Neural cell (in vitro differentiated cells): ENCODE measurements around the gene KIRREL3.

Experiments used
- EP300 ChIP-seq: fragments of 450-650 bp; conservative IDR thresholded peaks from 2 replicates; pipeline ENCODE4 v1.6.1; 2014; ENCODE audit warnings: antibody characterized with exemption, mild to moderate bottlenecking, moderate library complexity; ENCODE audit not compliant: poor library complexity, severe bottlenecking
- EZH2 ChIP-seq: fragments of 200-600, 300-800 bp; shearing (Covaris generic), sonication (generic); IDR thresholded peaks from 2 replicates; pipeline ENCODE4 v1.6.1; 2014; ENCODE audit warnings: antibody characterized with exemption, low read length, borderline replicate concordance, mild to moderate bottlenecking; ENCODE audit not compliant: insufficient read depth, poor library complexity, severe bottlenecking
- MXI1 ChIP-seq: fragments of 450-650 bp; conservative IDR thresholded peaks from 2 replicates; pipeline ENCODE4 v1.6.1; 2014; ENCODE audit warnings: antibody characterized with exemption, mild to moderate bottlenecking; ENCODE audit not compliant: poor library complexity, severe bottlenecking
- POLR2AphosphoS5 ChIP-seq: IDR thresholded peaks from 2 replicates; pipeline ENCODE4 v1.6.1; 2012
- RAD21 ChIP-seq: fragments of 450-650 bp; conservative IDR thresholded peaks from 2 replicates; pipeline ENCODE4 v1.6.1; 2014; ENCODE audit warnings: antibody characterized with exemption, mild to moderate bottlenecking, moderate library complexity
- TAF1 ChIP-seq: IDR thresholded peaks from 2 replicates; pipeline ENCODE4 v1.6.1; 2012; ENCODE audit warnings: low read depth
- TF ChIP-seq, protein P1 (sequence below): fragments of 450-650 bp; IDR thresholded peaks from 2 replicates; pipeline ENCODE4 v1.5.1; 2014; ENCODE audit warnings: antibody characterized with exemption, mild to moderate bottlenecking, moderate library complexity; ENCODE audit not compliant: poor library complexity, severe bottlenecking
- TF ChIP-seq, protein P2 (sequence below): IDR thresholded peaks from 2 replicates; pipeline ENCODE4 v1.6.1; 2012; ENCODE audit warnings: borderline replicate concordance

DNA sequence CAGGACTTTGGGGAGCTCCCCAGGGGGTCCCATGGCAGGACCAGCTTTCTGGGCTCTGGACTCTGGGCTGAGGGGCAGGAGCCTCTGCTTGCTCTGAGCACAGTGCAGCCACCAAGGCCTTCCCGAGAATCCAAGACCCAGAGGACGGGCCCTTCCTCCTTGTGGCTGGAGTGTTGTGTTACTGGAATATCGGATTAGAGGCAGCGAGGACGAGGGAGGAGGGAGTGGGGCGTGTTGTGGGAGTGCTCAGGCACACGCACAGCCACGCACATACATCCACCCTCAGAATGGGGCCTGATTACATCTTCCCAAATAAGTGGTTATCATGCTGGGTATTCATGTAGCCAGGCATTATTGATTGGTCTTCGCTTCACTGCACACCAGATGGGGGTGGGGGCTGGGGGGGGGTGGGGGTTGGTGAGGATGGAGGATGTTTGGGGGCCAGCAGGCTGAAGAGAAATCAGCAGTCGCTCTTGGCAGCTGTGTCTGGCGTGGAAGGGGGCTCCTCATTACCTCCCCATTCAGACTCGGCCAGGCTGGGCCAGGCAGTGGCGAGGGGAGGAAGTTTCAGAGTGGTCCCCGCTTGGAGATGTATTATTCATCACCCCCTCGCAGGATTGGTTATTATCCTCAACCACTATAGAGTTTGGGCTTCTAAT lies 524.2 kb downstream of the KIRREL3 start:
- TF ChIP-seq, protein P1, sequence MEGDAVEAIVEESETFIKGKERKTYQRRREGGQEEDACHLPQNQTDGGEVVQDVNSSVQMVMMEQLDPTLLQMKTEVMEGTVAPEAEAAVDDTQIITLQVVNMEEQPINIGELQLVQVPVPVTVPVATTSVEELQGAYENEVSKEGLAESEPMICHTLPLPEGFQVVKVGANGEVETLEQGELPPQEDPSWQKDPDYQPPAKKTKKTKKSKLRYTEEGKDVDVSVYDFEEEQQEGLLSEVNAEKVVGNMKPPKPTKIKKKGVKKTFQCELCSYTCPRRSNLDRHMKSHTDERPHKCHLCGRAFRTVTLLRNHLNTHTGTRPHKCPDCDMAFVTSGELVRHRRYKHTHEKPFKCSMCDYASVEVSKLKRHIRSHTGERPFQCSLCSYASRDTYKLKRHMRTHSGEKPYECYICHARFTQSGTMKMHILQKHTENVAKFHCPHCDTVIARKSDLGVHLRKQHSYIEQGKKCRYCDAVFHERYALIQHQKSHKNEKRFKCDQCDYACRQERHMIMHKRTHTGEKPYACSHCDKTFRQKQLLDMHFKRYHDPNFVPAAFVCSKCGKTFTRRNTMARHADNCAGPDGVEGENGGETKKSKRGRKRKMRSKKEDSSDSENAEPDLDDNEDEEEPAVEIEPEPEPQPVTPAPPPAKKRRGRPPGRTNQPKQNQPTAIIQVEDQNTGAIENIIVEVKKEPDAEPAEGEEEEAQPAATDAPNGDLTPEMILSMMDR = no peak
- TF ChIP-seq EP300 (no peak), EZH2 (no peak), POLR2AphosphoS5 (peak; percentile 31), TAF1 (no peak), MXI1 (no peak), RAD21 (no peak)
- TF ChIP-seq, protein P2, sequence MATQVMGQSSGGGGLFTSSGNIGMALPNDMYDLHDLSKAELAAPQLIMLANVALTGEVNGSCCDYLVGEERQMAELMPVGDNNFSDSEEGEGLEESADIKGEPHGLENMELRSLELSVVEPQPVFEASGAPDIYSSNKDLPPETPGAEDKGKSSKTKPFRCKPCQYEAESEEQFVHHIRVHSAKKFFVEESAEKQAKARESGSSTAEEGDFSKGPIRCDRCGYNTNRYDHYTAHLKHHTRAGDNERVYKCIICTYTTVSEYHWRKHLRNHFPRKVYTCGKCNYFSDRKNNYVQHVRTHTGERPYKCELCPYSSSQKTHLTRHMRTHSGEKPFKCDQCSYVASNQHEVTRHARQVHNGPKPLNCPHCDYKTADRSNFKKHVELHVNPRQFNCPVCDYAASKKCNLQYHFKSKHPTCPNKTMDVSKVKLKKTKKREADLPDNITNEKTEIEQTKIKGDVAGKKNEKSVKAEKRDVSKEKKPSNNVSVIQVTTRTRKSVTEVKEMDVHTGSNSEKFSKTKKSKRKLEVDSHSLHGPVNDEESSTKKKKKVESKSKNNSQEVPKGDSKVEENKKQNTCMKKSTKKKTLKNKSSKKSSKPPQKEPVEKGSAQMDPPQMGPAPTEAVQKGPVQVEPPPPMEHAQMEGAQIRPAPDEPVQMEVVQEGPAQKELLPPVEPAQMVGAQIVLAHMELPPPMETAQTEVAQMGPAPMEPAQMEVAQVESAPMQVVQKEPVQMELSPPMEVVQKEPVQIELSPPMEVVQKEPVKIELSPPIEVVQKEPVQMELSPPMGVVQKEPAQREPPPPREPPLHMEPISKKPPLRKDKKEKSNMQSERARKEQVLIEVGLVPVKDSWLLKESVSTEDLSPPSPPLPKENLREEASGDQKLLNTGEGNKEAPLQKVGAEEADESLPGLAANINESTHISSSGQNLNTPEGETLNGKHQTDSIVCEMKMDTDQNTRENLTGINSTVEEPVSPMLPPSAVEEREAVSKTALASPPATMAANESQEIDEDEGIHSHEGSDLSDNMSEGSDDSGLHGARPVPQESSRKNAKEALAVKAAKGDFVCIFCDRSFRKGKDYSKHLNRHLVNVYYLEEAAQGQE = no peak
